HEK293 (cell line): ENCODE data around the gene MEAK7.
A peak's percentile ranks its signal among the peaks of the same experiment; 100 is the strongest.

Experiments used
- CTCF ChIA-PET: fragments of 350-600 bp; formaldehyde crosslinking; extraction: SDS; loops from one replicate; lab custom pipeline; 2021; ENCODE audit warnings: antibody characterized with exemption; lab: Yijun Ruan, JAX
- POLR2A ChIA-PET: fragments of 300-600 bp; formaldehyde crosslinking; extraction: SDS; loops from one replicate; lab custom pipeline; 2020; ENCODE audit warnings: antibody characterized with exemption, inconsistent platforms; lab: Yijun Ruan, JAX
- H3K27ac ChIP-seq: fragments of 200-500 bp; sonication (Bioruptor generic); 2 replicates; pipeline ENCODE4 v1.5.1; 2014; ENCODE audit warnings: low read depth, low read length, control low read depth, inconsistent platforms; ENCODE audit errors: extremely low read depth
- H3K36me3 ChIP-seq, 2 experiments: fragments of 200-500 bp in 1 of 2; sonication (Bioruptor generic) in 1 of 2; 1 replicate in 1 of 2; 2 replicates in 1 of 2; pipeline ENCODE4 v1.5.1; 2014 to 2017; ENCODE audit warnings: inconsistent platforms in 2 of 2, low read length in 2 of 2; ENCODE audit not compliant: control insufficient read depth in 2 of 2, insufficient read depth in 1 of 2
- H3K4me1 ChIP-seq: fragments of 200-500 bp; sonication (Bioruptor generic); 2 replicates; pipeline ENCODE4 v1.5.1; 2014; ENCODE audit warnings: mild to moderate bottlenecking, low read length, inconsistent platforms; ENCODE audit not compliant: control insufficient read depth, insufficient read depth
- H3K4me3 ChIP-seq: 2 replicates; pipeline ENCODE4 v1.5.1; 2011; ENCODE audit warnings: low read depth, mild to moderate bottlenecking, control low read depth, low read length, moderate library complexity
- H3K9me3 ChIP-seq: fragments of 200-500 bp; sonication (Bioruptor generic); 2 replicates; pipeline ENCODE4 v1.5.1; 2014; ENCODE audit warnings: low read depth, low read length, inconsistent platforms; ENCODE audit not compliant: control insufficient read depth, insufficient read depth
- ZBTB21 ChIP-seq: fragments of 450-650 bp; formaldehyde crosslinking; IDR thresholded peaks from 2 replicates; pipeline ENCODE4 v1.5.1; 2017; ENCODE audit warnings: missing biosample characterization, missing genetic modification characterization
- ZEB2 ChIP-seq: fragments of 450-650 bp; formaldehyde crosslinking; IDR thresholded peaks from 2 replicates; pipeline ENCODE4 v1.5.1; 2016; ENCODE audit warnings: missing biosample characterization, missing genetic modification characterization
- ZIC2 ChIP-seq: fragments of 450-650 bp; formaldehyde crosslinking; IDR thresholded peaks from 2 replicates; pipeline ENCODE4 v1.5.1; 2016; ENCODE audit warnings: missing biosample characterization, missing genetic modification characterization
- ZNF133 ChIP-seq: fragments of 450-650 bp; formaldehyde crosslinking; IDR thresholded peaks from 2 replicates; pipeline ENCODE4 v1.5.1; 2016; ENCODE audit warnings: missing biosample characterization, missing genetic modification characterization
- ZNF214 ChIP-seq: fragments of 450-650 bp; formaldehyde crosslinking; IDR thresholded peaks from 2 replicates; pipeline ENCODE4 v1.5.1; 2017; ENCODE audit warnings: missing biosample characterization, mild to moderate bottlenecking, missing genetic modification characterization, borderline replicate concordance
- ZNF302 ChIP-seq: fragments of 450-650 bp; formaldehyde crosslinking; IDR thresholded peaks from 2 replicates; pipeline ENCODE4 v1.5.1; 2016; ENCODE audit warnings: missing biosample characterization, missing genetic modification characterization, low read depth
- ZNF350 ChIP-seq: fragments of 450-650 bp; formaldehyde crosslinking; IDR thresholded peaks from 2 replicates; pipeline ENCODE4 v1.5.0; 2017; ENCODE audit warnings: missing biosample characterization, mild to moderate bottlenecking, missing genetic modification characterization
- ZNF366 ChIP-seq: fragments of 450-650 bp; formaldehyde crosslinking; conservative IDR thresholded peaks from 2 replicates; pipeline ENCODE4 v1.5.1; 2016; ENCODE audit warnings: missing biosample characterization, missing genetic modification characterization
- ZNF510 ChIP-seq: fragments of 450-650 bp; formaldehyde crosslinking; IDR thresholded peaks from 2 replicates; pipeline ENCODE4 v1.5.1; 2018; ENCODE audit warnings: mild to moderate bottlenecking, missing genetic modification characterization, missing biosample characterization; ENCODE audit not compliant: insufficient replicate concordance
- ZNF585B ChIP-seq: fragments of 450-650 bp; formaldehyde crosslinking; IDR thresholded peaks from 2 replicates; pipeline ENCODE4 v1.5.1; 2016; ENCODE audit warnings: missing biosample characterization, missing genetic modification characterization
- ZNF664 ChIP-seq: fragments of 450-650 bp; formaldehyde crosslinking; IDR thresholded peaks from 2 replicates; pipeline ENCODE4 v1.5.1; 2016; ENCODE audit warnings: missing biosample characterization, missing genetic modification characterization
- TF ChIP-seq, protein P1 (sequence below): fragments of 450-650 bp; formaldehyde crosslinking; conservative IDR thresholded peaks from 2 replicates; pipeline ENCODE4 v1.5.1; 2016; ENCODE audit warnings: low read depth, missing biosample characterization, missing genetic modification characterization
- TF ChIP-seq, protein P2 (sequence below): fragments of 450-650 bp; formaldehyde crosslinking; IDR thresholded peaks from 2 replicates; pipeline ENCODE4 v1.5.1; 2016; ENCODE audit warnings: missing biosample characterization, missing genetic modification characterization
- TF ChIP-seq, protein P3 (sequence below): fragments of 450-650 bp; formaldehyde crosslinking; IDR thresholded peaks from 2 replicates; pipeline ENCODE4 v1.5.1; 2016; ENCODE audit warnings: missing biosample characterization, missing genetic modification characterization
- TF ChIP-seq, protein P4 (sequence below): fragments of 450-650 bp; formaldehyde crosslinking; IDR thresholded peaks from 2 replicates; pipeline ENCODE4 v1.5.1; 2017; ENCODE audit warnings: missing biosample characterization, missing genetic modification characterization
- TF ChIP-seq, protein P5 (sequence below): fragments of 450-650 bp; formaldehyde crosslinking; IDR thresholded peaks from 2 replicates; pipeline ENCODE4 v1.5.0; 2017; ENCODE audit warnings: missing biosample characterization, missing genetic modification characterization, borderline replicate concordance

MEAK7 gene

DNA sequence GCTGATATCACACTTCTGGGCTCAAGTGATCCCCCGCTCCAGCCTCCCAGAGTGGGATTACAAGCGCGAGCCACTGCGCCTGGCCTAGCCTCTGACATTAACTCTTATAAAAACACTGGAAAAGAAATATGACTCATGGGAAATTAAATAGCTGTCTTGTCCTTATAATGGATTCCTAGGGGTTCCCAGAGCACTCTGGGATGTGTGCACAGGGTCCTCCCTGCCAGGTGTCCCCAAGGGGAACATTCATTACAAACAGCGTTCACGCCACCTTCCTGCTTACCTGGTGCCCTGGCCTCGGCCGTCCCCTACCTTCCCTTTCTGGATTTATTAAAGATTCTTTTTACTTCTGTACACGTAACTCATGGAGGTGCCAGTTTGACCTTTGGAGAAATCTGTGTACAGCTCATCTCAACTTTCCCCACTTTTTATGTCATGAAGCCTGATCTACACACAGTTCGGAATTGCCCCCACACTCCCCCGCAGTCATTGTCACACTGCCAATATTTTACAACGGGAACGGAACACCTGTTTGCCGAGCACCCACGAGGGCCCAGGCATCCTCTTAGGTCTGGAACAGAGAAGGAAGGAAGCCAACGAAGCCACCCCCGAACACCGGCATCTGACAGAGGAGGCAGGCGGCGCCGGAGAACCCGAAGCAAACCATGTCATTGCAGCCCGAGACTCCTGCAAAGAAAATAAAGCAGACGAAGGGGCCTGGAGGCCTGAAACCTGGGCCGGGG is 39.7 kb upstream of the MEAK7 start (continued):
- TF ChIP-seq, protein P1, sequence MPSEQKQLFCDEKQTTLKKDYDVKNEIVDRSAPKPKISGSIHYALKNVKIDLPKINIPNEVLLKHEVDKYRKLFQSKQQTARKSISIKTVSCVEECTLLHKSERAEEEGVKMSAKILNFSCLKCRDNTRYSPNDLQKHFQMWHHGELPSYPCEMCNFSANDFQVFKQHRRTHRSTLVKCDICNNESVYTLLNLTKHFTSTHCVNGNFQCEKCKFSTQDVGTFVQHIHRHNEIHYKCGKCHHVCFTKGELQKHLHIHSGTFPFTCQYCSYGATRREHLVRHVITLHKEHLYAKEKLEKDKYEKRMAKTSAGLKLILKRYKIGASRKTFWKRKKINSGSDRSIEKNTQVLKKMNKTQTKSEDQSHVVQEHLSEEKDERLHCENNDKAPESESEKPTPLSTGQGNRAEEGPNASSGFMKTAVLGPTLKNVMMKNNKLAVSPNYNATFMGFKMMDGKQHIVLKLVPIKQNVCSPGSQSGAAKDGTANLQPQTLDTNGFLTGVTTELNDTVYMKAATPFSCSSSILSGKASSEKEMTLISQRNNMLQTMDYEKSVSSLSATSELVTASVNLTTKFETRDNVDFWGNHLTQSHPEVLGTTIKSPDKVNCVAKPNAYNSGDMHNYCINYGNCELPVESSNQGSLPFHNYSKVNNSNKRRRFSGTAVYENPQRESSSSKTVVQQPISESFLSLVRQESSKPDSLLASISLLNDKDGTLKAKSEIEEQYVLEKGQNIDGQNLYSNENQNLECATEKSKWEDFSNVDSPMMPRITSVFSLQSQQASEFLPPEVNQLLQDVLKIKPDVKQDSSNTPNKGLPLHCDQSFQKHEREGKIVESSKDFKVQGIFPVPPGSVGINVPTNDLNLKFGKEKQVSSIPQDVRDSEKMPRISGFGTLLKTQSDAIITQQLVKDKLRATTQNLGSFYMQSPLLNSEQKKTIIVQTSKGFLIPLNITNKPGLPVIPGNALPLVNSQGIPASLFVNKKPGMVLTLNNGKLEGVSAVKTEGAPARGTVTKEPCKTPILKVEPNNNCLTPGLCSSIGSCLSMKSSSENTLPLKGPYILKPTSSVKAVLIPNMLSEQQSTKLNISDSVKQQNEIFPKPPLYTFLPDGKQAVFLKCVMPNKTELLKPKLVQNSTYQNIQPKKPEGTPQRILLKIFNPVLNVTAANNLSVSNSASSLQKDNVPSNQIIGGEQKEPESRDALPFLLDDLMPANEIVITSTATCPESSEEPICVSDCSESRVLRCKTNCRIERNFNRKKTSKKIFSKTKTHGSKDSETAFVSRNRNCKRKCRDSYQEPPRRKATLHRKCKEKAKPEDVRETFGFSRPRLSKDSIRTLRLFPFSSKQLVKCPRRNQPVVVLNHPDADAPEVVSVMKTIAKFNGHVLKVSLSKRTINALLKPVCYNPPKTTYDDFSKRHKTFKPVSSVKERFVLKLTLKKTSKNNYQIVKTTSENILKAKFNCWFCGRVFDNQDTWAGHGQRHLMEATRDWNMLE (tag by site-specific recombination) = no peak
- TF ChIP-seq ZNF133 (tag by site-specific recombination) (no peak), ZNF585B (tag by site-specific recombination) (no peak), ZEB2 (tag by site-specific recombination) (peak; percentile 49; the same call in 1 of the 2 replicates), ZNF366 (tag by site-specific recombination) (0 out of 2 replicates have a peak, but pooled peaks have one; percentile 16), ZIC2 (no peak)
- TF ChIP-seq, protein P2, sequence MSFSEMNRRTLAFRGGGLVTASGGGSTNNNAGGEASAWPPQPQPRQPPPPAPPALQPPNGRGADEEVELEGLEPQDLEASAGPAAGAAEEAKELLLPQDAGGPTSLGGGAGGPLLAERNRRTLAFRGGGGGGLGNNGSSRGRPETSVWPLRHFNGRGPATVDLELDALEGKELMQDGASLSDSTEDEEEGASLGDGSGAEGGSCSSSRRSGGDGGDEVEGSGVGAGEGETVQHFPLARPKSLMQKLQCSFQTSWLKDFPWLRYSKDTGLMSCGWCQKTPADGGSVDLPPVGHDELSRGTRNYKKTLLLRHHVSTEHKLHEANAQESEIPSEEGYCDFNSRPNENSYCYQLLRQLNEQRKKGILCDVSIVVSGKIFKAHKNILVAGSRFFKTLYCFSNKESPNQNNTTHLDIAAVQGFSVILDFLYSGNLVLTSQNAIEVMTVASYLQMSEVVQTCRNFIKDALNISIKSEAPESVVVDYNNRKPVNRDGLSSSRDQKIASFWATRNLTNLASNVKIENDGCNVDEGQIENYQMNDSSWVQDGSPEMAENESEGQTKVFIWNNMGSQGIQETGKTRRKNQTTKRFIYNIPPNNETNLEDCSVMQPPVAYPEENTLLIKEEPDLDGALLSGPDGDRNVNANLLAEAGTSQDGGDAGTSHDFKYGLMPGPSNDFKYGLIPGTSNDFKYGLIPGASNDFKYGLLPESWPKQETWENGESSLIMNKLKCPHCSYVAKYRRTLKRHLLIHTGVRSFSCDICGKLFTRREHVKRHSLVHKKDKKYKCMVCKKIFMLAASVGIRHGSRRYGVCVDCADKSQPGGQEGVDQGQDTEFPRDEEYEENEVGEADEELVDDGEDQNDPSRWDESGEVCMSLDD (tag by site-specific recombination) = no peak
- TF ChIP-seq, protein P3, sequence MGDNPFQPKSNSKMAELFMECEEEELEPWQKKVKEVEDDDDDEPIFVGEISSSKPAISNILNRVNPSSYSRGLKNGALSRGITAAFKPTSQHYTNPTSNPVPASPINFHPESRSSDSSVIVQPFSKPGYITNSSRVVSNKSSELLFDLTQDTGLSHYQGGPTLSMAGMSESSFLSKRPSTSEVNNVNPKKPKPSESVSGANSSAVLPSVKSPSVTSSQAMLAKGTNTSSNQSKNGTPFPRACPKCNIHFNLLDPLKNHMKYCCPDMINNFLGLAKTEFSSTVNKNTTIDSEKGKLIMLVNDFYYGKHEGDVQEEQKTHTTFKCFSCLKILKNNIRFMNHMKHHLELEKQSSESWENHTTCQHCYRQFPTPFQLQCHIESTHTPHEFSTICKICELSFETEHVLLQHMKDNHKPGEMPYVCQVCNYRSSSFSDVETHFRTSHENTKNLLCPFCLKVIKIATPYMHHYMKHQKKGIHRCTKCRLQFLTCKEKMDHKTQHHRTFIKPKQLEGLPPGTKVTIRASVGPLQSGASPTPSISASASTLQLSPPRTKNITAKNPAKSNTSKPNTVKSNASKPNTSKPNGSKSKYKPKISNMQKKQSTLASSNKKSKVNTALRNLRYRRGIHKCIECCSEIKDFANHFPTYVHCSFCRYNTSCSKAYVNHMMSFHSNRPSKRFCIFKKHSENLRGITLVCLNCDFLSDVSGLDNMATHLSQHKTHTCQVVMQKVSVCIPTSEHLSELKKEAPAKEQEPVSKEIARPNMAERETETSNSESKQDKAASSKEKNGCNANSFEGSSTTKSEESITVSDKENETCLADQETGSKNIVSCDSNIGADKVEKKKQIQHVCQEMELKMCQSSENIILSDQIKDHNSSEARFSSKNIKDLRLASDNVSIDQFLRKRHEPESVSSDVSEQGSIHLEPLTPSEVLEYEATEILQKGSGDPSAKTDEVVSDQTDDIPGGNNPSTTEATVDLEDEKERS (tag by site-specific recombination) = no peak
- TF ChIP-seq, all 188 proteins: peak for 14

DNA sequence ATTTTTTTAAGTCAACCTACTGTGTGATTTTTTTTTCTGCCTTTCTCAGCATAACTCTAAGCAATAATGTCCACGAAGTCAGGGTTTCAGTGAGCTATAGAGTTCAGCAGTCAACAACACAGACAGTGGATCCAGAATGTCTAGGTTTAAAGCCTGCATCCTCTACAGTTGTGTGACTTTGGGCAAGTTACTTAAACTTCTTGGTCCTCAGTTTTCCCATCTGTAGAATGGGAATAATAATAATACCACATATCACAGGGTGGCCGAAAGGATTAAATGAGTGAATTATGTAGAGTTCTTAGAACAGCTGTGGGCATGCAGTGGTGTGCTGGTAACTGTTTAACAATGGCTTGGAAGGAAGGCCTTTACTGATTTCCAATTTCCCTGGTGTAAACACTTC is 38.8 kb upstream of the MEAK7 start:
- POLR2A ChIA-PET = interaction anchor here (0.6 kb wide), 1 partner anchor 10 kb away, joined by 3 read pairs; no protein-coding TSS in a partner anchor
- Histone ChIP-seq H3K4me1 (peaks cover 6% of the 10 kb centered on the region), H3K4me3 (no peak overlapping the region), H3K36me3 (no peaks in the 10 kb centered on the region), H3K9me3 (no peaks in the 10 kb centered on the region), H3K27ac (no peak overlapping the region)
- CTCF ChIA-PET = interaction anchor here (0.6 to 2.0 kb wide), 2 partner anchors 36 to 88 kb away, joined by 5 to 6 read pairs; no protein-coding TSS in a partner anchor
- TF ChIP-seq ZNF510 (tag by site-specific recombination) = no peak
- no peak for TF ChIP-seq ZBTB21 (tag by site-specific recombination)
- no peak for TF ChIP-seq ZNF214 (tag by site-specific recombination)
- TF ChIP-seq, protein P4, sequence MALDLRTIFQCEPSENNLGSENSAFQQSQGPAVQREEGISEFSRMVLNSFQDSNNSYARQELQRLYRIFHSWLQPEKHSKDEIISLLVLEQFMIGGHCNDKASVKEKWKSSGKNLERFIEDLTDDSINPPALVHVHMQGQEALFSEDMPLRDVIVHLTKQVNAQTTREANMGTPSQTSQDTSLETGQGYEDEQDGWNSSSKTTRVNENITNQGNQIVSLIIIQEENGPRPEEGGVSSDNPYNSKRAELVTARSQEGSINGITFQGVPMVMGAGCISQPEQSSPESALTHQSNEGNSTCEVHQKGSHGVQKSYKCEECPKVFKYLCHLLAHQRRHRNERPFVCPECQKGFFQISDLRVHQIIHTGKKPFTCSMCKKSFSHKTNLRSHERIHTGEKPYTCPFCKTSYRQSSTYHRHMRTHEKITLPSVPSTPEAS (tag by site-specific recombination) = no peak
- TF ChIP-seq, protein P3 (tag by site-specific recombination) = no peak
- no peak for TF ChIP-seq ZNF302 (tag by site-specific recombination)
- no peak for TF ChIP-seq ZNF350 (tag by site-specific recombination)
- TF ChIP-seq ZNF664 (tag by site-specific recombination) = no peak
- TF ChIP-seq, protein P5, sequence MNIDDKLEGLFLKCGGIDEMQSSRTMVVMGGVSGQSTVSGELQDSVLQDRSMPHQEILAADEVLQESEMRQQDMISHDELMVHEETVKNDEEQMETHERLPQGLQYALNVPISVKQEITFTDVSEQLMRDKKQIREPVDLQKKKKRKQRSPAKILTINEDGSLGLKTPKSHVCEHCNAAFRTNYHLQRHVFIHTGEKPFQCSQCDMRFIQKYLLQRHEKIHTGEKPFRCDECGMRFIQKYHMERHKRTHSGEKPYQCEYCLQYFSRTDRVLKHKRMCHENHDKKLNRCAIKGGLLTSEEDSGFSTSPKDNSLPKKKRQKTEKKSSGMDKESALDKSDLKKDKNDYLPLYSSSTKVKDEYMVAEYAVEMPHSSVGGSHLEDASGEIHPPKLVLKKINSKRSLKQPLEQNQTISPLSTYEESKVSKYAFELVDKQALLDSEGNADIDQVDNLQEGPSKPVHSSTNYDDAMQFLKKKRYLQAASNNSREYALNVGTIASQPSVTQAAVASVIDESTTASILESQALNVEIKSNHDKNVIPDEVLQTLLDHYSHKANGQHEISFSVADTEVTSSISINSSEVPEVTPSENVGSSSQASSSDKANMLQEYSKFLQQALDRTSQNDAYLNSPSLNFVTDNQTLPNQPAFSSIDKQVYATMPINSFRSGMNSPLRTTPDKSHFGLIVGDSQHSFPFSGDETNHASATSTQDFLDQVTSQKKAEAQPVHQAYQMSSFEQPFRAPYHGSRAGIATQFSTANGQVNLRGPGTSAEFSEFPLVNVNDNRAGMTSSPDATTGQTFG (tag by site-specific recombination) = no peak
